SU-DHL-6 (cell line): ENCODE data around the gene TRMT2B.

Source experiments
- H2AFZ ChIP-seq: fragments of 200-600 bp; sonication (generic); 2 replicates; pipeline ENCODE4 v1.6.1; 2014; ENCODE audit warnings: low read depth, mild to moderate bottlenecking, moderate library complexity, mixed read lengths, antibody characterized with exemption, low read length; ENCODE audit not compliant: severe bottlenecking
- H3F3A ChIP-seq: fragments of 200-600 bp; shearing (Covaris generic); 2 replicates; pipeline ENCODE4 v1.6.0; 2016; ENCODE audit warnings: antibody characterized with exemption, mild to moderate bottlenecking; ENCODE audit not compliant: insufficient read depth
- H3K27ac ChIP-seq: fragments of 200-600 bp; sonication (generic); 2 replicates; pipeline ENCODE4 v1.5.1; 2016; ENCODE audit warnings: low read depth, mild to moderate bottlenecking, low read length, moderate library complexity, mixed read lengths
- H3K27me3 ChIP-seq: fragments of 200-600 bp; sonication (generic), shearing (Covaris generic); 2 replicates; pipeline ENCODE4 v1.6.0; 2014; ENCODE audit warnings: mild to moderate bottlenecking, low read length
- H3K36me3 ChIP-seq: fragments of 200-600 bp; sonication (generic); 2 replicates; pipeline ENCODE4 v1.6.1; 2014; ENCODE audit warnings: mild to moderate bottlenecking, low read length, mixed read lengths
- H3K4me2 ChIP-seq: fragments of 300-600, 200-600 bp; shearing (Covaris generic), sonication (generic); 2 replicates; pipeline ENCODE4 v1.6.0; 2014; ENCODE audit warnings: low read length, low read depth, mild to moderate bottlenecking; ENCODE audit not compliant: poor library complexity, severe bottlenecking
- H3K4me3 ChIP-seq: fragments of 200-600 bp; sonication (generic); 2 replicates; pipeline ENCODE4 v1.5.1; 2014; ENCODE audit warnings: antibody characterized with exemption, low read length, mild to moderate bottlenecking, mixed read lengths; ENCODE audit not compliant: insufficient read depth, poor library complexity, severe bottlenecking
- H3K79me2 ChIP-seq: fragments of 200-600 bp; sonication (generic); 2 replicates; pipeline ENCODE4 v1.6.1; 2014; ENCODE audit warnings: mild to moderate bottlenecking, low read length, moderate library complexity; ENCODE audit not compliant: insufficient read depth
- H3K9ac ChIP-seq: fragments of 200-600 bp; sonication (generic); 2 replicates; pipeline ENCODE4 v1.7.0; 2014; ENCODE audit warnings: mild to moderate bottlenecking, low read length
- H3K9me2 ChIP-seq: fragments of 200-600 bp; sonication (generic); replicated peaks from 2 replicates; pipeline ENCODE4 v1.6.1; 2014; ENCODE audit warnings: low read length; ENCODE audit not compliant: insufficient read depth
- H3K9me3 ChIP-seq: fragments of 200-600 bp; sonication (generic); 2 replicates; pipeline ENCODE4 v1.6.1; 2014; ENCODE audit warnings: low read length, mixed read lengths; ENCODE audit not compliant: insufficient read depth
- H4K20me1 ChIP-seq: fragments of 200-600 bp; sonication (generic); 2 replicates; pipeline ENCODE4 v1.6.1; 2014; ENCODE audit warnings: low read depth, mild to moderate bottlenecking, antibody characterized with exemption, low read length, moderate library complexity, mixed read lengths
- EZH2phosphoT487 ChIP-seq: fragments of 200-600 bp; sonication (generic), shearing (Covaris generic); conservative IDR thresholded peaks from 2 replicates; pipeline ENCODE4 v1.6.1; 2018; ENCODE audit warnings: mild to moderate bottlenecking, antibody characterized with exemption, low read length, moderate library complexity, mixed read lengths
- TF ChIP-seq, protein P1 (sequence below): fragments of 200-600 bp; sonication (generic); IDR thresholded peaks from one replicate; pipeline ENCODE4 v1.5.1; 2017; ENCODE audit warnings: antibody characterized with exemption, mild to moderate bottlenecking, low read length, moderate library complexity; ENCODE audit not compliant: insufficient read depth, poor library complexity, severe bottlenecking

The TRMT2B gene

DNA sequence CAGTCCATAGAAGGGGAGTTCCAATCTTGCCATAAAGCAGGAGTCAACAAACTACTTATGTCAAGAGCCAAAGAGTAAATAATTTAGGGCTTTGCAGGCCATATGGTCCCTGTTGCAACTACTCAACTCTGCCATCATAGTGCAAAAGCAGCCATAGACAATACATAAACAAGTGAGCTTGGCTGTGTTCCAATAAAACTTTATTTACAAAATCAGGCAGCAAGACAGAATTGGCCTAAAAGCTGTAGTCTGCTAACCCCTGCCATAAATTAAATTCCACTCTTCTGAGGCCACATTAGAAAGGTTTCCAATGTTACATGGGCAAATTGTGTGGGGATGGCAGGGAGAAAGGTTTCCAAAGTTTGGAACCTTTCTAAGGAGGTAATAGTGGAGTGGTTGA, 14.7 kb downstream of the TRMT2B start:
- no peak overlapping the region for H2AFZ ChIP-seq
- no peak overlapping the region for H3K4me3 ChIP-seq
- no peaks in the 10 kb centered on the region for H3F3A ChIP-seq
- no peaks in the 10 kb centered on the region for H3K79me2 ChIP-seq
- H3K9ac ChIP-seq, result no peak overlapping the region
- H3K36me3 ChIP-seq, result no peaks in the 10 kb centered on the region
- H3K27ac ChIP-seq, result no peak overlapping the region
- TF ChIP-seq EZH2phosphoT487, result no peak
- TF ChIP-seq, protein P1, sequence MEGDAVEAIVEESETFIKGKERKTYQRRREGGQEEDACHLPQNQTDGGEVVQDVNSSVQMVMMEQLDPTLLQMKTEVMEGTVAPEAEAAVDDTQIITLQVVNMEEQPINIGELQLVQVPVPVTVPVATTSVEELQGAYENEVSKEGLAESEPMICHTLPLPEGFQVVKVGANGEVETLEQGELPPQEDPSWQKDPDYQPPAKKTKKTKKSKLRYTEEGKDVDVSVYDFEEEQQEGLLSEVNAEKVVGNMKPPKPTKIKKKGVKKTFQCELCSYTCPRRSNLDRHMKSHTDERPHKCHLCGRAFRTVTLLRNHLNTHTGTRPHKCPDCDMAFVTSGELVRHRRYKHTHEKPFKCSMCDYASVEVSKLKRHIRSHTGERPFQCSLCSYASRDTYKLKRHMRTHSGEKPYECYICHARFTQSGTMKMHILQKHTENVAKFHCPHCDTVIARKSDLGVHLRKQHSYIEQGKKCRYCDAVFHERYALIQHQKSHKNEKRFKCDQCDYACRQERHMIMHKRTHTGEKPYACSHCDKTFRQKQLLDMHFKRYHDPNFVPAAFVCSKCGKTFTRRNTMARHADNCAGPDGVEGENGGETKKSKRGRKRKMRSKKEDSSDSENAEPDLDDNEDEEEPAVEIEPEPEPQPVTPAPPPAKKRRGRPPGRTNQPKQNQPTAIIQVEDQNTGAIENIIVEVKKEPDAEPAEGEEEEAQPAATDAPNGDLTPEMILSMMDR, result no peak
- no peaks in the 10 kb centered on the region for H3K9me2 ChIP-seq
- no peaks in the 10 kb centered on the region for H4K20me1 ChIP-seq
- no peaks in the 10 kb centered on the region for H3K9me3 ChIP-seq
- H3K4me2 ChIP-seq, result no peak overlapping the region
- H3K27me3 ChIP-seq, result no peaks in the 10 kb centered on the region

DNA sequence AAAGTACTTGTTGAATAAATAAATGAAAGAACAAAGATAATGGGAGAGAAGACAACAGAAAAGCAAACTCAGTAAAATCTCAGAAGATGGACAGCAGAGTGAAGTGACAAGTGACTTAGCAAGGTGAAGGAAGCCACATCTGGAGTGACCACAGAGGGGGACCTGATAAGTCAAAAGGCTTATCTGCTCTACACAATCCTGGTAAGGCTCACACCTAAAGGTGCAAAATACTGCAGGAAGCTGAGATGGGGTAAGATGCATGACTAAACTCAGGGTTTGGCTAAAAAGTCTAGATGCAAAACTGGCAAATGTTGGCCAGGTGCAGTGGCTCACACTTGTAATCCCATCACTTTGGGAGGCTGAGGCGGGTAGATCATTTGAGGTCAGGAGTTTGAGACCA, 22.2 kb downstream of the TRMT2B start:
- no peaks in the 10 kb centered on the region for H3K79me2 ChIP-seq
- H4K20me1 ChIP-seq, result no peaks in the 10 kb centered on the region
- no peaks in the 10 kb centered on the region for H3K27me3 ChIP-seq
- H3K36me3 ChIP-seq, result no peaks in the 10 kb centered on the region
- no peak overlapping the region for H2AFZ ChIP-seq
- H3K4me3 ChIP-seq, result no peak overlapping the region
- H3K9me2 ChIP-seq, result no peaks in the 10 kb centered on the region
- no peak overlapping the region for H3K9ac ChIP-seq
- H3K9me3 ChIP-seq, result no peaks in the 10 kb centered on the region
- no peak overlapping the region for H3K27ac ChIP-seq
- TF ChIP-seq, protein P1, result no peak
- no peak for TF ChIP-seq EZH2phosphoT487
- no peaks in the 10 kb centered on the region for H3F3A ChIP-seq
- no peak overlapping the region for H3K4me2 ChIP-seq

DNA sequence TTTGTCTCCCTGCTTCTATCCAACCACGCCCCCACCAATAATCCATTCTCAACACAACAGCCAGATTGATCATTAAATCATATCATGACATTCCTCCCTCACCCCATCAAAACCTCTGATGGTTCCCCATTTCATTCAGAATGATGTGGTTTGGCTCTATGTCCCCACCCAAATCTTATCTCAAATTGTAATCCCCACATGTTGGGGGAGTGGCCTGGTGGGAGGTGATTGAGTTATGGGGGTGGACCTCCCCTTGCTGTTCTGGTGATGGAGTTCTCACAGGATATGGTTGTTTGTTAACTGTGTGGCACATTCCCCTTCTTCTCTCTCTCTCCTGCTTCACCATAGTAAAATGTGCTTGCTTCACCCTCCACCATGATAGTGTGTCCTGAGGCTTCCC, 23.3 kb downstream of the TRMT2B start:
- no peaks in the 10 kb centered on the region for H3K79me2 ChIP-seq
- TF ChIP-seq, protein P1, result no peak
- TF ChIP-seq EZH2phosphoT487, result no peak
- H2AFZ ChIP-seq, result no peak overlapping the region

DNA sequence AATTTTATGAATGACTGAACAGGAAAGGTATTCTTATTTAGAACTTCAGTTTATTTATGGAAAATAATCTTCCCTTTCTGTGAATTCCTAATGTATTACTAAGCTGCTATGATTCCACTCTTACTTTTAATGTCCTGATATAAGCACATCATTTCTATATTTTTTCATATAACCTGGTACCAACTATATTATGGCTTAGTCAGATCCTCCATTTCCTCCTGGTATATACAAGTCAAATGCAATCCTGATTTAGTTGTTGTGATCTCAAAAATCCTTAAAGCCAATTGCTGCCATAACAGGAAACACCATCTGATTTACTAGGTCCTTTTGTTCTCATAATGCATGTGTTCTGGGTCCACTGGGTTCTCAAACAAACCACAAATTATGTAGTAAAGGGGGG, 26.8 kb downstream of the TRMT2B start:
- Histone ChIP-seq H3K79me2 (no peaks in the 10 kb centered on the region), H3K9me2 (no peaks in the 10 kb centered on the region), H3K27ac (no peak overlapping the region), H3K4me3 (no peak overlapping the region), H3K4me2 (no peak overlapping the region), H3K36me3 (no peaks in the 10 kb centered on the region), H2AFZ (no peak overlapping the region), H4K20me1 (no peaks in the 10 kb centered on the region), H3K9ac (no peak overlapping the region), H3F3A (no peaks in the 10 kb centered on the region), H3K9me3 (no peaks in the 10 kb centered on the region), H3K27me3 (no peaks in the 10 kb centered on the region)
- TF ChIP-seq, protein P1, result no peak
- no peak for TF ChIP-seq EZH2phosphoT487

More for the DNA sequence above, 23.3 kb downstream of the TRMT2B start:
- Histone ChIP-seq H3K27me3 (no peaks in the 10 kb centered on the region), H3K4me3 (no peak overlapping the region), H3K9me3 (no peaks in the 10 kb centered on the region), H3K9me2 (no peaks in the 10 kb centered on the region), H3K36me3 (no peaks in the 10 kb centered on the region), H3K4me2 (no peak overlapping the region), H3F3A (no peaks in the 10 kb centered on the region), H4K20me1 (no peaks in the 10 kb centered on the region), H3K9ac (no peak overlapping the region), H3K27ac (no peak overlapping the region)
